Mucosa of descending colon (tissue), 3 donors: ENCODE measurements around the gene CNOT4. TPM values are rescaled to one million over a fixed set of nuclear protein-coding genes. Genes with fewer than 3 reads are reported as not detected.

Experiments
- ATAC-seq: fragments of 200-7000 bp; cut with Tn5 transposase; one replicate; pipeline ENCODE4 v1.9.1; 2020; ENCODE audit warnings: mild to moderate bottlenecking, moderate library complexity
- DNase-seq, 3 donors: peaks; one replicate each; pipeline ENCODE4 v3.0.0-alpha.2; 2020
- H3K36me3 ChIP-seq: fragments of 200-600 bp; one replicate; pipeline ENCODE4 v1.8.0; 2021; ENCODE audit warnings: low read depth, mild to moderate bottlenecking
- H3K4me1 ChIP-seq: fragments of 200-600 bp; one replicate; pipeline ENCODE4 v1.8.0; 2021; ENCODE audit warnings: low read depth, mild to moderate bottlenecking
- H3K4me3 ChIP-seq: fragments of 200-600 bp; one replicate; pipeline ENCODE4 v1.8.0; 2021; ENCODE audit warnings: mild to moderate bottlenecking
- H3K9me3 ChIP-seq: fragments of 200-600 bp; one replicate; pipeline ENCODE4 v1.8.0; 2021; ENCODE audit warnings: mild to moderate bottlenecking
- CTCF ChIP-seq: fragments of 200-600 bp; IDR thresholded peaks from one replicate; pipeline ENCODE4 v1.8.0; 2022; ENCODE audit warnings: antibody characterized with exemption, mild to moderate bottlenecking
- intact Hi-C, 2 donors: fragments of 100-400 bp; cut with DNase I in 1 of 2; cut with micrococcal nuclease in 1 of 2; formaldehyde crosslinking; loops; one replicate each; pipeline versions ENCODE4 v1.11.0 to v1.11.1; 2022; cut with DNase I, micrococcal nuclease
- total RNA-seq, 3 donors: library from RNA; stranded (reverse); fragmentation: NEBNext Ultra II Directional in 2 of 3; extraction: Animal tissue kit (Norgen Biotek cat#: 25700) in 2 of 3; gene quantifications; one replicate each; pipeline versions ENCODE4 v1.2.1 to v1.2.4, GENCODE V29; 2021 to 2023
- donor health status: DM: no; HTN: no; CAD: no; lungs with moderate emphysema.
- donor health status: DM: no; HTN: no; CAD: no.
- donor health status: DM: no; HTN: yes; CAD: no.

CNOT4 gene
- total RNA-seq, 3 donors from 2014 or later, result 18.3 to 37.2 (median 22.1) TPM

GRCh38 chr7:135397689-135398088 is 112.2 kb downstream of the CNOT4 start:
- ATAC-seq (no peak), DNase-seq (no peak)
- Histone ChIP-seq H3K4me3 (no peak overlapping the region), H3K4me1 (no peaks in the 10 kb centered on the region), H3K9me3 (no peaks in the 10 kb centered on the region), H3K36me3 (no peaks in the 10 kb centered on the region)
- intact Hi-C loops, result no loop called here
- TF ChIP-seq CTCF, result no peak

GRCh38 chr7:135392701-135393100 is 117.2 kb downstream of the CNOT4 start:
- intact Hi-C loops, result no loop called here
- Histone ChIP-seq H3K4me3 (no peak overlapping the region), H3K4me1 (no peaks in the 10 kb centered on the region), H3K9me3 (no peaks in the 10 kb centered on the region), H3K36me3 (no peaks in the 10 kb centered on the region)
- DNase-seq, result no peak
- ATAC-seq, result no peak
- TF ChIP-seq CTCF, result no peak

- H3K4me3 ChIP-seq, result no peak overlapping the region
- no peaks in the 10 kb centered on the region for H3K9me3 ChIP-seq
- intact Hi-C loops, result no loop called here
- no peaks in the 10 kb centered on the region for H3K4me1 ChIP-seq
- no peak for TF ChIP-seq CTCF
- DNase-seq (no peak), ATAC-seq (no peak)
- H3K36me3 ChIP-seq, result no peaks in the 10 kb centered on the region
Observed at GRCh38 chr7:135391514-135391913, 118.4 kb downstream of the CNOT4 start.

- intact Hi-C loops, result no loop called here
- no peak for ATAC-seq
- no peak for DNase-seq
Observed at GRCh38 chr7:135390829-135391228, 119.1 kb downstream of the CNOT4 start.

GRCh38 chr7:135389971-135390370 is 119.9 kb downstream of the CNOT4 start:
- TF ChIP-seq CTCF, result no peak
- DNase-seq, result no peak
- no peaks in the 10 kb centered on the region for H3K4me1 ChIP-seq
- no peaks in the 10 kb centered on the region for H3K9me3 ChIP-seq
- no peak for ATAC-seq
- no peak overlapping the region for H3K4me3 ChIP-seq
- no peaks in the 10 kb centered on the region for H3K36me3 ChIP-seq
- intact Hi-C loops, result no loop called here

More at GRCh38 chr7:135390829-135391228, 119.1 kb downstream of the CNOT4 start:
- no peak overlapping the region for H3K4me3 ChIP-seq
- no peaks in the 10 kb centered on the region for H3K4me1 ChIP-seq
- no peak for TF ChIP-seq CTCF
- H3K36me3 ChIP-seq, result no peaks in the 10 kb centered on the region
- no peaks in the 10 kb centered on the region for H3K9me3 ChIP-seq

GRCh38 chr7:135388616-135389015 is 121.3 kb downstream of the CNOT4 start:
- intact Hi-C loops, result no loop called here
- no peaks in the 10 kb centered on the region for H3K36me3 ChIP-seq
- H3K4me1 ChIP-seq, result no peaks in the 10 kb centered on the region
- no peaks in the 10 kb centered on the region for H3K9me3 ChIP-seq
- no peak overlapping the region for H3K4me3 ChIP-seq
- no peak for ATAC-seq
- no peak for DNase-seq
- no peak for TF ChIP-seq CTCF
